Hippocampal formation (tissue), 2 donors: ENCODE results near the gene PCP4L1.
"Not testable (repeated sequence)": the region's sequence is repeated elsewhere in the genome, so short reads cannot be mapped to it uniquely, and the experiment has no call there.

Source experiments
- DNase-seq, 2 donors: peaks; one replicate each; lab custom pipeline; 2025; lab: John Stamatoyannopoulos, UW

Gene PCP4L1

DNA sequence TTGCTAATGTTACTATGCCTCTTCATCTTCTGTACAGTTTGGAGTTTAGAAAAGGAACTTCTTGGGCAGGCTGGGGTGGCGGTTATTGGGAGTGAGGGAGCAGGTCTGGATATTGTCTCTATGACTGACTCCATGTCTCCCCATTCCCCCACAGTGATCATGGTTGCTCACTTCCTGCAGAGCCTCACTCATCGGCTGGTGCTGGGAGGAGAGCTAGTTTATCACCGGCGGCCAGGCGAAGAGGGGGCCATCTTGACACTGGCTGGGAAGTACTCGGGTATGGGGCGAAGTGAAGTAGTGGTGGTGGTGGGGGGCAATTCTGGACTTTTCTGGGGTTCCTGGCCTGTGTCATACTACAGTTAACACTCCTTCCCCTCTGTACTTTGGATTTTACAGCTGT is 30.5 kb upstream of the PCP4L1 start:
- no peak for DNase-seq

DNA sequence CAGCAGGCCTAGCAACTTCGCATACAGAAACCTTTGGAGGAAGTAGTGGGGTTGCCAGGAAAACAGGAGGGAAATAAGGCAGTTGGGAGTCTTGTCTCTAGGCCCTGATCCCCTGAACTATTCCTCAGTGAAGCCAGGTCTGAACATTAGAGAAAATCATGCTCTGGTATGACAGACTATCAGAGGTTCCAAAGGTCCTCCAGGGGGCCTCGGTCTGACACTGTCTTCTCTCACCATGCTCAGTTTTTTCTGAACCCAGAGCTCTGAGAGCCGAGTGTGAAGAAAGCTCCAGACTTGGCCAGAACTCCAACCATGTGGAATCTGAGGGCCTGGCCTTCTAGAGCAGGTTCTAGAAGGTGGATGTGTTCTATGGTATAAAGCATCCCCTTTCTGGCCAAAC is 28.6 kb upstream of the PCP4L1 start:
- DNase-seq, result no peak

DNA sequence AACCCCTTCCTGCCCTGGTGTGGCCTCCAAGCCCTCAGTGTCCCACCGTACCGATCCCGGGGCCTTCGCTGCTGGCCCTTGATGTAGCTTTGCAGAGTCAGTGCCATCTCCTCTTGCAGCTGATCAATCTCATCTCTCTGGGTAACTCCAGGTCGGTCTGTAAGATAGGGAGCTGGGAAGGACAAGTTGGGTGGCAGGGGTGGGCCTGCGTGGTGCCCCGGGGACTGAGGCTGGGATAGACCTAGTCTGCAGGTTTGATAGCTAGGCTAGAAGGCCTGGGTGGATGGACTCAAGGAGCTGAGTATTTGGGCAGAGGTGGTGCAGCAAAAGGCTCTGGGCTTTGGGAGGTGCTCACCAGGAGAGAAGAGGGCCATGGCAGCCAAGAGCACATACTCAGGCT is 27.8 kb upstream of the PCP4L1 start:
- no peak for DNase-seq

DNA sequence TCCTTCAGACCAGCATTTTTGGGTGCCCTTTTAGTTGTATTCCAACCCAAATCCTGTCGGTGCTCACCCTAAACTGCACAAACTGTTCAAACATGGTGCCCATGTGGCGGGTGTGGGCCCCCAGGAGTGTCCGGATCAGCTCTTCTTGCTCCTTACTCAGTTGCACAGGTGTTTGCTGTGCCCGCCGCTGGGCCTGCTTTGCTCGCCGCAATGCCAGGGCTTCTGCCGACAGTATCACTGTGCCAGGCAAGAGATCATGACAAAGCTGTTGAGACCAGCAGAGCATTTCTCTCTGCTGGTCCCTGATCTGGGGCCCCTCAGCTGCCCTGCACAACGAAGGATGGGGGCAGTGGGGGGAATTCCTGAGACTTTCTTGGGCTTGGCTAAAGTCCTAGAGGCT is 25.4 kb upstream of the PCP4L1 start:
- no peak for DNase-seq

DNA sequence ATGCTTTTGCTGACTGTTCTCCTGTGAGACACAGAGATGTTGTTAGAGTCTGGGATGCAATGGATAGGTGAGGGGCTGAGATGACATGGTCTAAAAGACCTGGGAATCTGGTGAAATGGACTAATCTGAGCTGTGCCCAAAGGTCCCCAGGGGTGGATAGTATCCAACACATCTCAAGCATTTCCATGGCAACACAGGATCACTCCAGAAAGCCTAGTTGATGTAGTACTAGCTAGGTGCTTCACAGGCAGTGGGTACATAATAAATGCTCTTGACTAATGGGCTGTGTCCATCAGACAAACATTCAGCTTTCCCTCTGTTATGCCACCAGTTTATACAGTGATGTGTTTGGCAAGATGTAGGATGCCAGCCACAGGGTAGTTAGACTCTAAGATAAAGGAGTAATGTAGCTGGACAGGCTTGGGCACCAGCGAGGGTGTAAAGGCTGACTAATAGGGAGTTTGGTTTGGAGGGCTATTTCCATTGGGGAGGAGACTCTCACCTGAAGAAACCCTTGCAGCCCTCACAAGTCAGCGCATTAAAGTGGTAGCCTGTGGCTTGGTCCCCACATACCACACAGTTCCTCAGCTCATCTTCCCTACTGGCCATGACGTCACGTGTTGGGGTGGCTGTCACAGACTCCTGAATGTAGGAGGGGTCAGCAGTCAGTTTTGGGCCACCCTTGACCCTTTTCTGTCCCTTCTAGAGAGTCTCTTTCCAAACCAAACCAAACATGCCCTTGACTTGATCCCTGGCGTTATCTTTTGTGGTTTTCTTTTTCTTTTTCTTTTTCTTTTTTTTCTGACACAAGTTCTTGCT is 22.4 kb upstream of the PCP4L1 start:
- DNase-seq, result no peak

DNA sequence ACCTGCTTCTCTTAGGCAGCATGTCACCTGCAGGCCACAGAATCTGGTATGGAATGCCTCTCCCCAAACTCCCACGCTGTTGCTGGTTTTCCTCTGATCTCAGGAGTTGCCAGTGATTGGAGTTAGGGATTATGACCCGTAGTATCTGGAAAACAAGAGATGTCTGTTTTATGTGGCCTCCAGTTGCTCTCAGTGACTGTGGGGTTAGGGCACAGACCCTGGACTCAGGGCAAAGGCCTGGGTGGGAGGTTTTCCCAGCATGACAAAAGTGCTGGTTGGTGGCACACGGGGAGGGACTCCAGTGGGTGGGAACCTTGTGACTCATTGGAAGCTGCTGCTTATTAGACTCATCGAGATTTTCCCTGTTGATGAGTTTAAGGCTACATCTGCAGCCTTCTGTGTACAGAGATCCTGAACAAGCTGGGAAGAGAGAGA is 20.5 kb upstream of the PCP4L1 start, which contains the start of gene NR1I3:
NR1I3 (minus strand) TSS at position 165 of the 435 bp plus-strand sequence. CDS start 1,638 bp downstream, outside the sequence.
- no peak for DNase-seq

GRCh38 chr1:161241682-161242081 is 16.9 kb upstream of the PCP4L1 start:
- no peak for DNase-seq

- DNase-seq, result no peak
Measured at GRCh38 chr1:161242313-161242712, 16.2 kb upstream of the PCP4L1 start.

DNA sequence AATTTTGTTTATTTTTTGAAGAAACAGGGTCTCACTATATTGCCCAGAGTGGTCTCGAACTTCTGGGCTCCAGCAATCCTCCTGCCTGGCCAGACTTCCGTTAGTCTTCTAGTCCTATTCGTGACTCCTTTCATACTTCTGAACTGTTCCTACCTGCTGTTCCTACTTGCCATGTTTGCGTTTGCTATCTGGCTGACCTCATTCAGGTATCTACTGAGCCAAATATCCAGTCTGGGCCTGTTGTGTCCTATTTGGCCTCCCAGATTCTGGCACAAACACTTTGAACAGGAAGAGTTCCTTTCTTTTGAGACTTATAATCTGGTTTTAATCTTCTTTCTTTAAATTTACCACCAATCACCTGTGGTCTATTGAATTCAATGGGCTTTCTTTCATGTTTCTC is 13.7 kb upstream of the PCP4L1 start:
- DNase-seq, result no peak

GRCh38 chr1:161250100-161250499 is 8.4 kb upstream of the PCP4L1 start:
- not testable (repeated sequence) for DNase-seq

DNA sequence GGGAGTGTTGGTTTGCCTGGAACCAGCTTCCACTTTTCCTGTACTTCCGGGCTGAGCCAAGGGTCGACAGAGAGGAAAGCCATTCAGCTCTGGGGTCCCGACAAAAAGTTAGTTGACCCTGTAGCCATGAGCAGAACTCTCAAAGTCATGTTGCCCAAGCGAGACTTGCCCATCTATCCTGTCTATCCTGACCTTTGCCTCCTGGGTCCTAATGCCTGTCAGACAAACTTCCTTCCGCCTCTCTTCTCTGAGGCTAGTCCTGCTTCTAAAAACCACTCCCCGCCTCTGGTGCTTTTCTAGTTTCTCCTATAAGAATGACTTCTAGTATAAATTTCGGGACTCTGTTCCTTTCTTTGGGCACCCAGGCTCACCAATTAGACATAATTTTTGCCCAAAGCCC is 7.7 kb upstream of the PCP4L1 start:
- no peak for DNase-seq

GRCh38 chr1:161251579-161251978 is 7.0 kb upstream of the PCP4L1 start:
- DNase-seq, result no peak

DNA sequence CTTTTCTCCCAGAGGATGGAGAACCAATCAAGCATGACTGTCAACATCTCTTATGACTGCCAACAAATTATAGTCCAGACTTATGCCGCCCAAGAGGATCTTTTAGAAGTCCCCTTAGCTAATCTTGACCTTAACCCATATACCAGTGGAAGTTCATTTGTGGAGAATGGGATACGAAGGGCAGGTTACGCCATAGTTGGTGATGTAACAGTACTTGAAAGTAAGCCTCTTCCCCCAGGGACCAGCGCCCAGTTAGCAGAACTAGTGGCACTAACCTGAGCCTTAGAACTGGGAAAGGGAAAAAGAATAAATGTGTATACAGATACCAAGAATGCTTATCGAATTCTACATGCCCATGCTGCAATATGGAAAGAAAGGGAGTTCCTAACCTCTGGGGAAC is 3.2 kb upstream of the PCP4L1 start:
- DNase-seq, result not testable (repeated sequence)

DNA sequence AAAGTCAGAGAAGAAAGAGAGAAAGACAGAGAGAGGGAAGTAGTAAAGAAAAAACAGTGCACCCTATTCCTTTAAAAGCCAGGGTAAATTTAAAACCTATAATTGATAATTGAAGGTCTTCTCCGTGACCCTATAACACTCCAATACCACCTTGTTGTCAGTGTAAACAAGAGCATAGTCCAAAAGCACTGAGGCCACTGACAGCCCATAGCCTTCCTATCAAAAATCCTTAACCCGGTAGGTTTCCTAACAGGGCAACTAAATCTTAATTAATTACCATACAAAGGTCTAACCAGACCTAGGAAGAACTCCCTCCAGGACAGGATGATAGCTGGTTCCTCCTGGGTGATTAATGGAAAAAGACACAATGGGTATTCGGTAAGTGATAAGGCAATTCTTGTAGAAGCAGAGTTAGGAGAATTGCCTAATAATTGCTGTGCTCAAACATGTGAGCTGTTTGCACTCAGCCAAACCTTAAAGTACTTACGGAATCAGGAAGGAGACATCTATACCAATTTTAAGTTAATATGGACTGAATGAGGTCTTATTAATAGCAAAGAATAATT is 2.5 kb upstream of the PCP4L1 start:
- DNase-seq, result not testable (repeated sequence)

DNA sequence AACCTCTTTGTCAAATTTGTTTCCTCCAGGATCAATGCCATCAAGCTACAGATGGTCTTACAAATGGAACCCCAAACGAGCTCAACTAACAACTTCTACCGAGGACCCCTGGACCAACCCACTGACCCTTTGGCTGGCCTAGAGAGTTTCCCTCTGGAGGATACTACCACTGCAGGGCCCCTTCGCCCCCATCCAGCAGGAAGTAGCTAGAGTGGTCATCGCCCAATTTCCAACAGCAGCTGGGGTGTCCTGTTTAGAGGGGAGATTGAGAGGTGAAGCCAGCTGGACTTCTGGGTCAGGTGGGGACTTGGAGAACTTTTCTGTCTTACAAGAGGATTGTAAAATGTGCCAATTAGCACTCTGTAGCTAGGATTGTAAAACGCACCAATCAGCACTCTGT is 1.4 kb upstream of the PCP4L1 start:
- DNase-seq, result not testable (repeated sequence)

DNA sequence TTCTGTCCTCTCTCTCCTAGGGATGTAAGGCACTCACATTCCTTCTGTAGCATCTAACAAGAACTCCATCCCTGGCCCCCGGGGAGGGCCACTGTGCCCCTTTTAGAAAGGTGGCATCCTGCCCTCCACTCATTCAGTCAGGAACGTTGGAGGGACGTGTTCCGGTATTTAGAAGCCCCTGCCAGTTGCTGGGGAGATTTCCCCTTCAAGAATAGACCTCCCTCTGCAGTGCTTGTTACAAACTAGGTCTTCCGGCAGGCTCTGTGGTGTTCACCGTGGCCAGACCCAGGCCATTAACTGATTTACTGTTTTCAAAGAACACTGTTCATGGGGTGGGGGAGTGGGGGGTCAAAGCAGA is 779 bp downstream of the PCP4L1 start:
- no peak for DNase-seq

DNA sequence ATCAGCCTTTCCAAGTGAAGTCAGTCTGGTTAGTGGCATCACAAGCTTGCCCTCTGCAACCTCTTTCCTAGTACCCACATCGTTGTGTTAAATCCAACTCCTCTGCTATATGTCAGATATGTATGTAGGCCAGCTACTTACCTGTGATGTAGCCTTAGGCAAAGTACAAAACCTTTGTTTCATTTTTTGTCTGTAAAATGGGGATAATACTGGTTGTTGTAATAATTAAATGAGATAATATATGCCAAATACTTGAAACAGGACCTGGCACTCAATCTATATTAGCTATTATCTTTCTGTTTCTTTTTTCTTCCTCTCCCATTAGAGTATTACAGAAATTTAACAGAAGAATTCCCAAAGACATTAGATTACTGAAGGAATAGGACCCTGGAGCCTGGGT is 1.2 kb downstream of the PCP4L1 start:
- no peak for DNase-seq

- DNase-seq, result no peak
Measured at GRCh38 chr1:161260376-161261260, 2.1 kb downstream of the PCP4L1 start.

- no peak for DNase-seq
Measured at GRCh38 chr1:161261261-161262235, 3.0 kb downstream of the PCP4L1 start.

DNA sequence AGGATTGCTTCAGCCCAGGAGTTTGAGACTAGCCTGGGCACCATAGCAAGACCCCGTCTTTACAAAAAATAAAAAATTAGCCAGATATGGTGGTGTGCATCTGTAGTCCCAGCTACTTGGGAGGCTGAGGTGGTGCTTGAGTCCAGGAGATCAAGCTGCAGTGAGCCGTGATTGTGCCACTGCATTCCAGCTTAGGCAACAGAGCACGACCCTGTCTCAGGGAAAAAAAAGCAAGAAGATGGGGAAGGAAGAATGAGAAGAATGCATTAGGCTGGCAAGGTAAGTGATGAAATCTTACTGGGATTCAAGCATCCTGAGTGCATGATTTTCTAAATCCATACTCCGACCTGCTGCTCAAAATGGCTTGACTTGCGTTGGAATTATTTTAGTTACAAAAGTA is 6.8 kb downstream of the PCP4L1 start:
- DNase-seq, result no peak

DNA sequence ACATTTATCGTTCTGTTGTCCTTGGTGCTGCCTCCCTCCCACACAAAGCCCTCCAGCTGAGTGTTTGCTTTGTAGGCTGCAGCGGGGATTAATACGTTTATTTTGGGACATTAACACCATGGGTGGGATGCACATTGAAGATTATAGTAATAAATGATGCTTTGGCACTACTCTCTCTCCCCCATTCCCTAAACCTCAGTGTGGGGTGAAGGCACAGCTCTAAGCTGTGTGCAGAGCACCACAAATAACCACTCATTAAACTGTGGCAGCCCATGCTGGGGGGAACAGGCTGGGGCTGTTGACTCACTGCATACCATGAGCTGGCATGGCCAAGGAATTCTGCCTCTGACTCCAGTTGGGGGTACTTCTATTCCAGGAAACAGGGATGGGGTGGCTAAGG is 7.7 kb downstream of the PCP4L1 start:
- no peak for DNase-seq
